Endothelial cell of umbilical vein (primary cell): ENCODE results near the gene DZIP1. TPM values are rescaled to one million over a fixed set of nuclear protein-coding genes. Genes with fewer than 3 reads are reported as not detected.
A peak's percentile ranks its signal among the peaks of the same experiment; 100 is the strongest.

ENCODE experiments used
- BruUV-seq: library from RNA; stranded (reverse); fragments of 400-500 nt; replicated peaks from 2 replicates; lab custom pipeline; 2021; lab: Mats Ljungman, UMichigan
- CTCF ChIA-PET: fragments of 300-600, 350-600 bp; sonication (Branson Sonifier 250); formaldehyde crosslinking; loops from one replicate; lab custom pipeline; 2021; ENCODE audit warnings: antibody characterized with exemption, inconsistent platforms; lab: Charles Lee
- POLR2A ChIA-PET: fragments of 300-600, 350-600 bp; sonication (Branson Sonifier 250); formaldehyde crosslinking; loops from one replicate; lab custom pipeline; 2021; ENCODE audit warnings: antibody characterized with exemption, inconsistent platforms; lab: Charles Lee
- DNase-seq: peaks from one replicate; pipeline ENCODE4 v3.0.0-alpha.2; 2011; ENCODE audit warnings: low read depth, low spot score
- FAIRE-seq: peaks from 2 replicates; lab custom pipeline; 2011; peaks lifted over from hg19 to GRCh38; lab: Jason Lieb, UNC
- H2AFZ ChIP-seq: 2 replicates; pipeline ENCODE4 v1.6.0; 2012; ENCODE audit warnings: low read depth, low read length, control low read depth, inconsistent platforms
- H3K27ac ChIP-seq: 2 replicates; pipeline ENCODE4 v1.5.1; 2011; ENCODE audit warnings: low read depth, mild to moderate bottlenecking, control low read depth, low read length, moderate library complexity; ENCODE audit not compliant: insufficient read depth
- H3K27me3 ChIP-seq, 2 experiments: 2 replicates each; pipeline versions ENCODE4 v1.6.0 to v1.6.1; 2011; ENCODE audit warnings: low read length in 2 of 2, mixed read lengths in 1 of 2; ENCODE audit not compliant: control insufficient read depth in 2 of 2, insufficient read depth in 2 of 2
- H3K36me3 ChIP-seq, 2 experiments: 2 replicates in 1 of 2; 3 replicates in 1 of 2; pipeline ENCODE4 v1.5.1; 2011; ENCODE audit warnings: low read length in 2 of 2, mild to moderate bottlenecking in 1 of 2, moderate library complexity in 1 of 2; ENCODE audit not compliant: control insufficient read depth in 2 of 2, insufficient read depth in 2 of 2; ENCODE audit errors: extremely low read depth in 1 of 2
- H3K4me1 ChIP-seq: 3 replicates; pipeline ENCODE4 v1.5.1; 2011; ENCODE audit warnings: mild to moderate bottlenecking, low read length; ENCODE audit not compliant: control insufficient read depth, insufficient read depth; ENCODE audit errors: extremely low read depth
- H3K4me2 ChIP-seq: 2 replicates; pipeline ENCODE4 v1.6.1; 2011; ENCODE audit warnings: low read length, control low read depth, mixed read lengths; ENCODE audit not compliant: insufficient read depth
- H3K4me3 ChIP-seq, 3 experiments: fragments of 200-600 bp in 1 of 3; sonication (generic), shearing (Covaris generic) in 1 of 3; replicated peaks in 1 of 3; 2 replicates each; pipeline ENCODE4 v1.5.1; 2011 to 2016; ENCODE audit warnings: control low read depth in 3 of 3, low read length in 3 of 3, mild to moderate bottlenecking in 2 of 3, inconsistent platforms in 1 of 3, low read depth in 1 of 3, moderate library complexity in 1 of 3; ENCODE audit not compliant: insufficient read depth in 1 of 3
- H3K79me2 ChIP-seq: 2 replicates; pipeline ENCODE4 v1.6.0; 2012; ENCODE audit warnings: low read length, inconsistent platforms; ENCODE audit not compliant: control insufficient read depth, insufficient read depth
- H3K9ac ChIP-seq: replicated peaks from 2 replicates; pipeline ENCODE3; 2011; ENCODE audit warnings: low read length, control low read depth; ENCODE audit not compliant: insufficient read depth; ENCODE audit errors: extremely low read depth
- H3K9me1 ChIP-seq: replicated peaks from 3 replicates; pipeline ENCODE4 v1.6.0; 2011; ENCODE audit warnings: mild to moderate bottlenecking, low read length; ENCODE audit not compliant: control insufficient read depth, insufficient read depth; ENCODE audit errors: extremely low read depth
- H3K9me3 ChIP-seq: replicated peaks from 2 replicates; pipeline ENCODE4 v1.5.1; 2012; ENCODE audit warnings: low read length, inconsistent platforms; ENCODE audit not compliant: control insufficient read depth, insufficient read depth
- H4K20me1 ChIP-seq: replicated peaks from 2 replicates; pipeline ENCODE3; 2011; ENCODE audit warnings: mild to moderate bottlenecking, low read length; ENCODE audit not compliant: control insufficient read depth, insufficient read depth; ENCODE audit errors: extremely low read depth
- CTCF ChIP-seq, 2 donors: IDR thresholded peaks; 1 replicate in 1 of 2; 2 replicates in 1 of 2; pipeline ENCODE4 v1.5.1; 2011; ENCODE audit warnings: low read length in 2 of 2, mild to moderate bottlenecking in 2 of 2, moderate library complexity in 2 of 2, control low read depth in 1 of 2, inconsistent platforms in 1 of 2, low read depth in 1 of 2; ENCODE audit not compliant: insufficient read depth in 1 of 2; ENCODE audit errors: extremely low read depth in 1 of 2
- EZH2 ChIP-seq: IDR thresholded peaks from 2 replicates; pipeline ENCODE4 v1.6.1; 2012; ENCODE audit warnings: borderline replicate concordance, low read depth, mild to moderate bottlenecking, moderate library complexity, low read length, inconsistent platforms; ENCODE audit not compliant: severe bottlenecking
- FOS ChIP-seq: IDR thresholded peaks from 2 replicates; pipeline ENCODE4 v1.6.1; 2011; ENCODE audit warnings: mild to moderate bottlenecking, low read length, moderate library complexity, borderline replicate concordance; ENCODE audit not compliant: insufficient read depth
- GATA2 ChIP-seq: IDR thresholded peaks from 2 replicates; pipeline ENCODE4 v1.7.0; 2011; ENCODE audit warnings: low read depth, mild to moderate bottlenecking, moderate library complexity, mixed read lengths, low read length; ENCODE audit not compliant: insufficient read length, insufficient read depth
- JUN ChIP-seq: IDR thresholded peaks from 2 replicates; pipeline ENCODE4 v1.6.1; 2011; ENCODE audit warnings: borderline replicate concordance, low read depth; ENCODE audit not compliant: insufficient read length, insufficient read depth
- MAX ChIP-seq: IDR thresholded peaks from 2 replicates; pipeline ENCODE4 v1.6.1; 2011; ENCODE audit not compliant: insufficient read depth, insufficient read length
- MYC ChIP-seq: IDR thresholded peaks from one replicate; pipeline ENCODE4 v1.6.1; 2011; ENCODE audit warnings: mild to moderate bottlenecking, low read depth, low read length
- POLR2A ChIP-seq: IDR thresholded peaks from 2 replicates; pipeline ENCODE4 v1.6.1; 2012; ENCODE audit warnings: low read depth, mild to moderate bottlenecking, control low read depth, low read length
- POLR2AphosphoS5 ChIP-seq: IDR thresholded peaks from 2 replicates; pipeline ENCODE4 v1.6.1; 2012; ENCODE audit warnings: low read depth, mild to moderate bottlenecking, control low read depth, low read length, moderate library complexity; ENCODE audit not compliant: insufficient read depth
- dilution Hi-C: fragments of 300-500 bp; cut with MboI; formaldehyde crosslinking; loops from one replicate; pipeline ENCODE4 v1.15.0; 2019; ENCODE audit warnings: low sequenced_read_pairs; ENCODE audit not compliant: extremely low pct_ligation_motif_present
- intact Hi-C: fragments of 100-400 bp; cut with micrococcal nuclease; formaldehyde crosslinking; loops from one replicate; pipeline ENCODE4 v1.10.0; 2022
- polyA plus RNA-seq, 4 experiments: library from polyadenylated mRNA; depleted of rRNA in 3 of 4; stranded (reverse) in 3 of 4; unstranded in 1 of 4; fragments of >200 nt; gene quantifications; 2 replicates each; pipeline versions ENCODE4 v1.2.1 to v1.2.3, GENCODE V29; 2011 to 2012; ENCODE audit warnings: missing spikeins in 1 of 4
- total RNA-seq: library from RNA; stranded (reverse); gene quantifications from 2 replicates; pipeline ENCODE4 v1.2.3, GENCODE V29; 2021

The DZIP1 gene
- total and polyA plus RNA-seq, 2 donors (not counting 3 experiments of a cell fraction or from before 2014, with no cell fraction given): 8.6 to 32.1 TPM

- H3K36me3 ChIP-seq: peaks cover 15 to 18% of the 10 kb centered on the region in 2 experiments
- no peaks in the 10 kb centered on the region for H3K9me3 ChIP-seq
- H3K4me3 ChIP-seq: no peak overlapping the region
- ChIA-PET CTCF (interaction anchor here (1.5 kb wide), 1 partner anchor 13 kb away, joined by 3 read pairs; no protein-coding TSS in a partner anchor), POLR2A (no interaction called here)
- H2AFZ ChIP-seq: no peak overlapping the region
- no peaks in the 10 kb centered on the region for H3K27me3 ChIP-seq
- no peaks in the 10 kb centered on the region for H4K20me1 ChIP-seq
- no peak overlapping the region for H3K9ac ChIP-seq
- H3K4me2 ChIP-seq: no peak overlapping the region
- intact Hi-C loops (no loop called here), dilution Hi-C loops (no loop called here)
- peaks cover 8% of the 10 kb centered on the region for H3K4me1 ChIP-seq
- TF ChIP-seq POLR2A (no peak), GATA2 (no peak), MYC (no peak), POLR2AphosphoS5 (no peak), CTCF (IDR thresholded peaks at IDR 0.05; ENCODE audit: extremely low read depth in 1 of 2, insufficient read depth in 1 of 2, low read depth in 1 of 2, low read length in 2 of 2) (no peak), JUN (no peak), EZH2 (no peak), FOS (no peak), MAX (no peak)
- no peak overlapping the region for H3K27ac ChIP-seq
- H3K79me2 ChIP-seq: peaks cover 2% of the 10 kb centered on the region
- H3K9me1 ChIP-seq: no peaks in the 10 kb centered on the region
- no TSS peak for BruUV-seq
- DNase-seq (no peak), FAIRE-seq (peak; percentile 24)
These were observed 7.7 kb downstream of the DZIP1 start for GRCh38 chr13:95636853-95637252.
